PC-3 (cell line): ENCODE results near the gene CNP. TPM values are rescaled to one million over a fixed set of nuclear protein-coding genes. Genes with fewer than 3 reads are reported as not detected.

Experiments used
- ATAC-seq: fragments of 200-7000 bp; cut with Tn5 transposase; 2 replicates; pipeline ENCODE4 v1.9.1; 2020; ENCODE audit warnings: mild to moderate bottlenecking, moderate library complexity
- BruUV-seq: library from RNA; stranded (reverse); fragments of 400-500 nt; replicated peaks from 2 replicates; lab custom pipeline; 2021; lab: Mats Ljungman, UMichigan
- CTCF ChIA-PET: fragments of 300-600 bp; sonication (Branson Sonifier 250); formaldehyde crosslinking; loops from one replicate; lab custom pipeline; 2022; ENCODE audit warnings: antibody characterized with exemption; lab: Charles Lee
- POLR2A ChIA-PET: fragments of 300-600 bp; sonication (Branson Sonifier 250); formaldehyde crosslinking; loops from one replicate; lab custom pipeline; 2022; ENCODE audit warnings: antibody characterized with exemption; ENCODE audit not compliant: unreplicated experiment; lab: Charles Lee
- DNase-seq: peaks from one replicate; pipeline ENCODE4 v3.0.0-alpha.2; 2015
- H2AFZ ChIP-seq: fragments of 300-600 bp; sonication (generic); 2 replicates; pipeline ENCODE4 v1.6.0; 2016; ENCODE audit warnings: antibody characterized with exemption, low read length
- H3F3A ChIP-seq: fragments of 300-600 bp; sonication (generic); one replicate; pipeline ENCODE4 v1.6.0; 2017; ENCODE audit warnings: antibody characterized with exemption, low read length, control low read depth, mild to moderate bottlenecking; ENCODE audit not compliant: unreplicated experiment
- H3K27ac ChIP-seq: fragments of 300-600 bp; sonication (generic); 2 replicates; pipeline ENCODE4 v1.5.1; 2016; ENCODE audit warnings: mild to moderate bottlenecking, low read length
- H3K27me3 ChIP-seq: fragments of 300-600 bp; sonication (generic); 2 replicates; pipeline ENCODE4 v1.6.1; 2016; ENCODE audit warnings: low read length, mixed read lengths
- H3K36me3 ChIP-seq: fragments of 300-600 bp; sonication (generic); 2 replicates; pipeline ENCODE4 v1.6.1; 2016; ENCODE audit warnings: low read depth, mixed run types, low read length, mixed read lengths
- H3K4me1 ChIP-seq: fragments of 300-600 bp; sonication (generic); 2 replicates; pipeline ENCODE4 v1.5.1; 2016; ENCODE audit warnings: low read length; ENCODE audit not compliant: insufficient read depth
- H3K4me2 ChIP-seq: fragments of 300-600 bp; sonication (generic); 2 replicates; pipeline ENCODE4 v1.6.0; 2016; ENCODE audit warnings: low read length
- H3K4me3 ChIP-seq: fragments of 300-600 bp; sonication (generic); 2 replicates; pipeline ENCODE4 v1.5.1; 2016; ENCODE audit warnings: mild to moderate bottlenecking, low read length, mixed read lengths
- H3K79me2 ChIP-seq: fragments of 300-600 bp; sonication (generic); 2 replicates; pipeline ENCODE4 v1.6.1; 2017; ENCODE audit warnings: low read length, mixed read lengths
- H3K9ac ChIP-seq: fragments of 300-600 bp; sonication (generic); 2 replicates; pipeline ENCODE4 v1.6.0; 2016; ENCODE audit warnings: mild to moderate bottlenecking, low read length
- H3K9me2 ChIP-seq: fragments of 300-600 bp; sonication (generic); replicated peaks from 2 replicates; pipeline ENCODE4 v1.6.1; 2016; ENCODE audit warnings: mixed run types, low read length, mixed read lengths
- H3K9me3 ChIP-seq: fragments of 300-600 bp; sonication (generic); 2 replicates; pipeline ENCODE4 v1.6.1; 2016; ENCODE audit warnings: low read length, mixed read lengths
- H4K20me1 ChIP-seq: fragments of 300-600 bp; sonication (generic); 2 replicates; pipeline ENCODE4 v1.6.1; 2016; ENCODE audit warnings: low read length, mixed read lengths
- CTCF ChIP-seq: fragments of 300-600 bp; sonication (generic); conservative IDR thresholded peaks from 2 replicates; pipeline ENCODE4 v1.5.1; 2017; ENCODE audit warnings: antibody characterized with exemption, low read depth, mild to moderate bottlenecking, low read length
- EZH2 ChIP-seq: fragments of 300-600 bp; sonication (generic); IDR thresholded peaks from one replicate; pipeline ENCODE4 v1.6.1; 2017; ENCODE audit warnings: antibody characterized with exemption, mild to moderate bottlenecking, low read length; ENCODE audit not compliant: unreplicated experiment
- EZH2phosphoT487 ChIP-seq: fragments of 300-600 bp; sonication (generic); IDR thresholded peaks from 2 replicates; pipeline ENCODE4 v1.6.1; 2018; ENCODE audit warnings: mild to moderate bottlenecking, antibody characterized with exemption, low read length, borderline replicate concordance
- intact Hi-C: fragments of 100-400 bp; cut with micrococcal nuclease; formaldehyde crosslinking; loops from 2 replicates; pipeline ENCODE4 v1.9.0; 2023
- total RNA-seq: library from RNA; depleted of rRNA; stranded (reverse); fragments of >200 nt; gene quantifications from 2 replicates; pipeline ENCODE4 v1.2.3, GENCODE V29; 2014

CNP gene
- total RNA-seq, 1 experiment from 2014 or later, result 91.6 TPM

- H3K4me1 ChIP-seq, result peaks cover 17% of the 10 kb centered on the region
- H3K9me3 ChIP-seq, result no peaks in the 10 kb centered on the region
- peaks cover 4% of the 10 kb centered on the region; the same call in 1 of the 2 replicates for H4K20me1 ChIP-seq
- TF ChIP-seq CTCF (no peak), EZH2 (no peak), EZH2phosphoT487 (no peak)
- intact Hi-C loops, result no loop called here
- H3K9me2 ChIP-seq, result no peaks in the 10 kb centered on the region
- H3K4me3 ChIP-seq, result peak overlapping the region; percentile 94
- no peaks in the 10 kb centered on the region for H3K27me3 ChIP-seq
- peak overlapping the region; percentile 96 for H3K9ac ChIP-seq
- no TSS peak for BruUV-seq
- peaks cover 73% of the 10 kb centered on the region for H3K79me2 ChIP-seq
- no peaks in the 10 kb centered on the region for H3F3A ChIP-seq
- ATAC-seq, result no peak
- POLR2A ChIA-PET, result no interaction called here
- peak overlapping the region; percentile 94 for H3K4me2 ChIP-seq
- H3K27ac ChIP-seq, result peak overlapping the region; percentile 58; the same call in 1 of the 2 replicates
- peak overlapping the region; percentile 76; the same call in 1 of the 2 replicates for H2AFZ ChIP-seq
- DNase-seq, result no peak
- H3K36me3 ChIP-seq, result no peaks in the 10 kb centered on the region
- CTCF ChIA-PET, result no interaction called here
Measured at GRCh38 chr17:42016411-42016831, 49.8 kb downstream of the CNP start.

GRCh38 chr17:42016941-42017865 lies 50.6 kb downstream of the CNP start, which contains the start of gene DNAJC7:
TSS of gene DNAJC7 (minus strand) at chr17:42017439. CDS start at chr17:42017416, 23 bp downstream.
- Histone ChIP-seq H3K9me2 (no peaks in the 10 kb centered on the region), H3K36me3 (no peaks in the 10 kb centered on the region), H3K4me2 (peak within 1 kb of the TSS; percentile 94), H3K4me1 (peaks cover 17% of the 10 kb centered on the region), H3K4me3 (peak within 1 kb of the TSS; percentile 94), H4K20me1 (no peaks in the 10 kb centered on the region), H2AFZ (peak within 1 kb of the TSS; percentile 76), H3K9me3 (no peaks in the 10 kb centered on the region), H3K27ac (peak within 1 kb of the TSS; percentile 58), H3K79me2 (peaks cover 68% of the 10 kb centered on the region), H3K9ac (peak within 1 kb of the TSS; percentile 96), H3K27me3 (no peaks in the 10 kb centered on the region), H3F3A (no peaks in the 10 kb centered on the region)
- BruUV-seq, result TSS peak; percentile 65
- CTCF ChIA-PET, result interaction anchor here (0.6 to 1.3 kb wide), 2 partner anchors 15 to 54 kb away, joined by 3 to 6 read pairs; no protein-coding TSS in a partner anchor
- POLR2A ChIA-PET, result interaction anchor here (0.6 to 1.0 kb wide), 7 partner anchors 18 to 1801 kb away, joined by 3 to 7 read pairs (median 4); partner anchors contain the start of genes CNP, EIF1 and KLHL11
- DNase-seq, result peak; percentile 81
- TF ChIP-seq CTCF (no peak), EZH2phosphoT487 (no peak), EZH2 (no peak)
- peak; percentile 87 for ATAC-seq
- intact Hi-C loops, result loop anchor here (1.0 kb wide), 1 partner anchor 51 kb away; the partner anchor contains the start of gene CNP
